MM.1S (cell line): ENCODE data around the gene KRTAP22-1.

ENCODE experiments used
- DNase-seq: peaks from one replicate; pipeline ENCODE4 v3.0.0-alpha.2; 2015
- H2AFZ ChIP-seq: fragments of 300-600 bp; sonication (generic); 2 replicates; pipeline ENCODE4 v1.6.0; 2016; ENCODE audit warnings: antibody characterized with exemption, low read length
- H3F3A ChIP-seq: fragments of 300-600 bp; sonication (generic); 2 replicates; pipeline ENCODE4 v1.6.1; 2016; ENCODE audit warnings: mild to moderate bottlenecking, antibody characterized with exemption, low read length, moderate library complexity, mixed read lengths; ENCODE audit not compliant: insufficient read depth
- H3K27ac ChIP-seq: fragments of 300-600 bp; sonication (generic); 2 replicates; pipeline ENCODE4 v1.5.1; 2016; ENCODE audit warnings: mild to moderate bottlenecking, low read length
- H3K27me3 ChIP-seq: fragments of 300-600 bp; sonication (generic); replicated peaks from 2 replicates; pipeline ENCODE4 v1.6.0; 2016; ENCODE audit warnings: low read length; ENCODE audit not compliant: insufficient read depth
- H3K36me3 ChIP-seq: fragments of 300-600 bp; sonication (generic); replicated peaks from 2 replicates; pipeline ENCODE4 v1.6.1; 2016; ENCODE audit warnings: mild to moderate bottlenecking, low read length, mixed read lengths; ENCODE audit not compliant: insufficient read depth
- H3K4me1 ChIP-seq: fragments of 300-600 bp; sonication (generic); 2 replicates; pipeline ENCODE4 v1.6.1; 2016; ENCODE audit warnings: low read length, mixed read lengths
- H3K4me2 ChIP-seq: fragments of 300-600 bp; sonication (generic); 2 replicates; pipeline ENCODE4 v1.6.0; 2016; ENCODE audit warnings: low read depth, low read length
- H3K4me3 ChIP-seq: fragments of 300-600 bp; sonication (generic); 2 replicates; pipeline ENCODE4 v1.5.1; 2016; ENCODE audit warnings: low read length, mixed read lengths
- H3K79me2 ChIP-seq: fragments of 300-600 bp; sonication (generic); 2 replicates; pipeline ENCODE4 v1.6.1; 2016; ENCODE audit warnings: mixed run types, low read length, mixed read lengths
- H3K9ac ChIP-seq: fragments of 300-600 bp; sonication (generic); 2 replicates; pipeline ENCODE4 v1.6.1; 2016; ENCODE audit warnings: low read length, mixed read lengths
- H3K9me2 ChIP-seq: fragments of 300-600 bp; sonication (generic); replicated peaks from 2 replicates; pipeline ENCODE4 v1.6.1; 2016; ENCODE audit warnings: mild to moderate bottlenecking, low read length, mixed read lengths; ENCODE audit not compliant: insufficient read depth
- H3K9me3 ChIP-seq: fragments of 300-600 bp; sonication (generic); replicated peaks from 2 replicates; pipeline ENCODE4 v1.6.1; 2016; ENCODE audit warnings: mild to moderate bottlenecking, low read length, mixed read lengths; ENCODE audit not compliant: insufficient read depth
- H4K20me1 ChIP-seq: fragments of 300-600 bp; sonication (generic); 2 replicates; pipeline ENCODE4 v1.6.1; 2016; ENCODE audit warnings: mild to moderate bottlenecking, low read length, moderate library complexity, mixed read lengths; ENCODE audit not compliant: insufficient read depth
- CTCF ChIP-seq: fragments of 300-600 bp; sonication (generic); IDR thresholded peaks from 2 replicates; pipeline ENCODE4 v1.5.1; 2016; ENCODE audit warnings: antibody characterized with exemption, low read length, mixed read lengths
- EZH2 ChIP-seq: fragments of 300-600 bp; sonication (generic); optimal IDR thresholded peaks from 2 replicates; pipeline ENCODE3; 2017; ENCODE audit warnings: low read depth, mild to moderate bottlenecking, antibody characterized with exemption, low read length, mixed read lengths
- EZH2phosphoT487 ChIP-seq: fragments of 300-600 bp; sonication (generic); IDR thresholded peaks from 2 replicates; pipeline ENCODE4 v1.6.1; 2018; ENCODE audit warnings: antibody characterized with exemption, low read length

KRTAP22-1 gene

DNA sequence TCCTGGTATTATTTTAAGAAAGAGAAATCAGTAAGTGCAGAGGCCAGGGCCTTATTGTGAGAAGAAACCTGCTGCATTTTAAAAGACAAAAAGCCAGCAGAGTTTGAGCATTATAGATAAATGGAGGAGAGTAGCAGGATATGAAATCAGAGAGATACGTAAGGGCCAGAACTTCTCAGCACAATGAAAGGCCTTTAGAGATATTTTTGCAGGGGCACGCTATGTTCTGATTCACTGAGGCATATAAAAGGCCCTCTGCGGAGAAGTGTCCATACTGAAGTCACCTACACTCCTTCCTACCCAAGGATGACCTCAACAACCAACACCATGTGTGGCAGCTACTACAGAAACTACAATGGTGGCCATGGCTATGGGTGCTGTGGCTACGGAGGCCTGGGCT lies 8.7 kb upstream of the KRTAP22-1 start, which contains the start of gene KRTAP6-3:
KRTAP6-3 (plus strand) TSS at position 301 of the 400 bp plus-strand sequence; CDS start at position 307, 6 bp downstream.
- Histone ChIP-seq H3K27me3 (no peaks in the 10 kb centered on the region), H3K4me1 (no peaks in the 10 kb centered on the region), H3F3A (no peaks in the 10 kb centered on the region), H3K9me2 (no peaks in the 10 kb centered on the region), H3K9ac (no peak within 1 kb of the TSS), H4K20me1 (no peaks in the 10 kb centered on the region), H3K4me3 (no peak within 1 kb of the TSS), H3K79me2 (no peaks in the 10 kb centered on the region), H3K27ac (no peak within 1 kb of the TSS), H3K36me3 (no peaks in the 10 kb centered on the region), H3K4me2 (no peak within 1 kb of the TSS), H3K9me3 (no peaks in the 10 kb centered on the region), H2AFZ (no peak within 1 kb of the TSS)
- no peak for TF ChIP-seq EZH2
- TF ChIP-seq CTCF: no peak
- TF ChIP-seq EZH2phosphoT487: no peak
- no peak for DNase-seq

DNA sequence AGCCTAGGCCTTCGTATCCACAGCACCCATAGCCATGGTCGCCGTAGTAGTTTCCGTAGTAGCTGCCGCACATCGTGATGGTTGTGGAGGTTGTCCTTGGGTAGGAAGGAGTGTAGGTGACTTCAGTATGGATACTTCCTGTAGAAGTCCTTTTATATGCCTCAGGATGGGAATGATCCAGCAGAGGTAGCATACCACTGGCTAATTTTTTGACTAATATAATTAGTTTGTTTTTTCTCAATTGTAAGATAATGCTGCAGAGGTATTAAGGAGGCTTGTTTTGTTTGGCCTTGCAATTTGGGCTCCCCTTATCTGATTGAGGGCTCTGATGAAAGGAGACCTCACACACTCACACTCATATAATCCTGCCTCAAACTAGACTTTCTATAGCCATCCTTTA lies 2.1 kb upstream of the KRTAP22-1 start, which contains the start of gene KRTAP6-2:
KRTAP6-2 (minus strand) TSS at position 101 of the 400 bp plus-strand sequence; CDS start at position 73, 28 bp downstream.
- no peaks in the 10 kb centered on the region for H3K79me2 ChIP-seq
- H3K9me2 ChIP-seq: no peaks in the 10 kb centered on the region
- TF ChIP-seq CTCF (no peak), EZH2phosphoT487 (no peak), EZH2 (no peak)
- no peak within 1 kb of the TSS for H3K4me2 ChIP-seq
- no peaks in the 10 kb centered on the region for H3K9me3 ChIP-seq
- H3K36me3 ChIP-seq: no peaks in the 10 kb centered on the region
- H3K4me3 ChIP-seq: no peak within 1 kb of the TSS
- H3K27ac ChIP-seq: no peak within 1 kb of the TSS
- H2AFZ ChIP-seq: no peak within 1 kb of the TSS
- no peaks in the 10 kb centered on the region for H3K27me3 ChIP-seq
- no peak for DNase-seq
- no peaks in the 10 kb centered on the region for H3K4me1 ChIP-seq
- H4K20me1 ChIP-seq: no peaks in the 10 kb centered on the region
- H3F3A ChIP-seq: no peaks in the 10 kb centered on the region
- H3K9ac ChIP-seq: no peak within 1 kb of the TSS

DNA sequence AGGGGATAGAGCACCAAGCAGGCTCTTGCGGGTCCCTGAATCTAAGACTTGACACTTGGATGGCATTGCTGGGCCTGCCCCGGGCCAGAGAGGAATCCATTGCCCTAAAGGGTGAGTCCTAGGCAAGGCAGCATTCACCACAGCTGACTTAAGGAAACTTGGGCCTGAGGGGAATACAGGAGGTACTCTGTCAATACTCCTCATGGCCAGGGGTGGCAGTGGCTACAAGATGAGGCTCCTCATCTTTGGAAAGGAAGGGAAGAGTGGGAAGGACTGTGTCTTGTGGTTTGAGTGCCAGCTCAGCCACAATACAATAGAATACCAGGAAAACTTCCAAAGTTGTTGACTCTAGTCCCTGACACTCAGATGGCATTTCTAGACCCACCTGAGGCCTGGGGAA lies 5.1 kb downstream of the KRTAP22-1 start:
- no peaks in the 10 kb centered on the region for H4K20me1 ChIP-seq
- H3K27me3 ChIP-seq: no peaks in the 10 kb centered on the region
- no peaks in the 10 kb centered on the region for H3K79me2 ChIP-seq
- H3K9me2 ChIP-seq: no peaks in the 10 kb centered on the region
- no peak overlapping the region for H3K27ac ChIP-seq
- H3K9me3 ChIP-seq: no peaks in the 10 kb centered on the region
- DNase-seq: no peak
- H3K4me3 ChIP-seq: no peak overlapping the region
- TF ChIP-seq EZH2 (no peak), CTCF (no peak), EZH2phosphoT487 (no peak)
- no peak overlapping the region for H3K9ac ChIP-seq
- H3K36me3 ChIP-seq: no peaks in the 10 kb centered on the region
- H2AFZ ChIP-seq: no peak overlapping the region
- no peaks in the 10 kb centered on the region for H3F3A ChIP-seq
- peaks cover 5% of the 10 kb centered on the region; the same call in 1 of the 2 replicates for H3K4me1 ChIP-seq
- no peak overlapping the region for H3K4me2 ChIP-seq
